AG04449 (cell line): ENCODE data around the gene PLEKHM2.

Experiments
- CTCF ChIA-PET: fragments of 350-600 bp; formaldehyde crosslinking; extraction: SDS; loops from one replicate; lab custom pipeline; 2021; ENCODE audit warnings: antibody characterized with exemption; lab: Yijun Ruan, JAX
- POLR2A ChIA-PET: fragments of 400-600, 350-600 bp; formaldehyde crosslinking; extraction: SDS; loops from one replicate; lab custom pipeline; 2020; ENCODE audit warnings: antibody characterized with exemption, inconsistent platforms; lab: Yijun Ruan, JAX
- DNase-seq: peaks from one replicate; pipeline ENCODE4 v3.0.0-alpha.2; 2010; ENCODE audit warnings: low read depth, low spot score
- H3K4me3 ChIP-seq: 2 replicates; pipeline ENCODE4 v1.5.1; 2011; ENCODE audit warnings: low read depth, mild to moderate bottlenecking, control low read depth, low read length
- TF ChIP-seq, protein P1 (sequence below): IDR thresholded peaks from one replicate; pipeline ENCODE4 v1.5.1; 2011; ENCODE audit warnings: mild to moderate bottlenecking, moderate library complexity, low read length, control low read depth, inconsistent platforms; ENCODE audit not compliant: insufficient read depth; ENCODE audit errors: missing control alignments

Gene PLEKHM2

DNA sequence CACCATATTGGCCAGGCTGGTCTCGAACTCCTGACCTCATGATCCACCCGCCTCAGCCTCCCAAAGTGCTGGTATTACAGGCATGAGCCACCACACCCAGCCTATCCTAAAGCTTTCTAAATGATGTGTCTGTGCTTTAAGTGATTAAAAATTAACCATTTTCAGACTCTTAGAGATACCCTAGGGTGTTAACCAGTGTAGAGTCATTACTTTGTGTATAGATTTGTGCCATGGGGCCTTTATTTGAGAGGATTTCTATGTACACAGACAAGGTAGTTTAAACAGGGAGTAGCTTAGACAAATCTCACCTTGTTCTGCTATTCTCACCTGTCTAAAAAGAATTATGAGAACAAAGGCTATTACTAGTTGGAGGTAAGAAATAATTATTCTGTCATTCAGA lies 12.7 kb upstream of the PLEKHM2 start:
- DNase-seq: no peak
- CTCF ChIA-PET: interaction anchor here (1.2 to 1.9 kb wide), 2 partner anchors 11 to 70 kb away, joined by 3 to 4 read pairs; no protein-coding TSS in a partner anchor
- H3K4me3 ChIP-seq: no peak overlapping the region
- POLR2A ChIA-PET: no interaction called here
- TF ChIP-seq, protein P1, sequence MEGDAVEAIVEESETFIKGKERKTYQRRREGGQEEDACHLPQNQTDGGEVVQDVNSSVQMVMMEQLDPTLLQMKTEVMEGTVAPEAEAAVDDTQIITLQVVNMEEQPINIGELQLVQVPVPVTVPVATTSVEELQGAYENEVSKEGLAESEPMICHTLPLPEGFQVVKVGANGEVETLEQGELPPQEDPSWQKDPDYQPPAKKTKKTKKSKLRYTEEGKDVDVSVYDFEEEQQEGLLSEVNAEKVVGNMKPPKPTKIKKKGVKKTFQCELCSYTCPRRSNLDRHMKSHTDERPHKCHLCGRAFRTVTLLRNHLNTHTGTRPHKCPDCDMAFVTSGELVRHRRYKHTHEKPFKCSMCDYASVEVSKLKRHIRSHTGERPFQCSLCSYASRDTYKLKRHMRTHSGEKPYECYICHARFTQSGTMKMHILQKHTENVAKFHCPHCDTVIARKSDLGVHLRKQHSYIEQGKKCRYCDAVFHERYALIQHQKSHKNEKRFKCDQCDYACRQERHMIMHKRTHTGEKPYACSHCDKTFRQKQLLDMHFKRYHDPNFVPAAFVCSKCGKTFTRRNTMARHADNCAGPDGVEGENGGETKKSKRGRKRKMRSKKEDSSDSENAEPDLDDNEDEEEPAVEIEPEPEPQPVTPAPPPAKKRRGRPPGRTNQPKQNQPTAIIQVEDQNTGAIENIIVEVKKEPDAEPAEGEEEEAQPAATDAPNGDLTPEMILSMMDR: no peak

- POLR2A ChIA-PET: no interaction called here
- no peak overlapping the region for H3K4me3 ChIP-seq
- CTCF ChIA-PET: no interaction called here
- DNase-seq: no peak
- TF ChIP-seq, protein P1: no peak
Measured at GRCh38 chr1:15674386-15675159, 9.5 kb upstream of the PLEKHM2 start.

DNA sequence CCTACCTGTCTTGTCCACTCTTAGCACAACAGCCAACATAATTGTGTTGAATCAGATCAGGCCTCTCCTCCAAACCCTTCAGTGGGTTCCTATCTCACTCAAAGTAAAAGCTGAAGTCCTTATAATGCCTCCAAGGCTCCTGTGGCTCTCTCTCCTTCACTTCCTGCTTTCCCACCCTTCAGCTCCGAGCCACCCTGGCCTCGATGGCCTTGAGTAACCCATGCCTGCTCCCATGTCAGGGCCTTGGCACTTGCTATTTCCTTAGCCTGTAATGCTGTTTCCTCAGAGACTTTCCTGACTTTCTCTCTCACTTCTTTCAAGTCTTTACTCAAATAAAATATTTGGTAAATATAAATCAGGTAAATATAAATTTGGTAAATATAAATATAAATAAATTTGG lies 8.1 kb upstream of the PLEKHM2 start:
- POLR2A ChIA-PET: no interaction called here
- CTCF ChIA-PET: no interaction called here
- DNase-seq: no peak
- TF ChIP-seq, protein P1: no peak
- H3K4me3 ChIP-seq: no peak overlapping the region

DNA sequence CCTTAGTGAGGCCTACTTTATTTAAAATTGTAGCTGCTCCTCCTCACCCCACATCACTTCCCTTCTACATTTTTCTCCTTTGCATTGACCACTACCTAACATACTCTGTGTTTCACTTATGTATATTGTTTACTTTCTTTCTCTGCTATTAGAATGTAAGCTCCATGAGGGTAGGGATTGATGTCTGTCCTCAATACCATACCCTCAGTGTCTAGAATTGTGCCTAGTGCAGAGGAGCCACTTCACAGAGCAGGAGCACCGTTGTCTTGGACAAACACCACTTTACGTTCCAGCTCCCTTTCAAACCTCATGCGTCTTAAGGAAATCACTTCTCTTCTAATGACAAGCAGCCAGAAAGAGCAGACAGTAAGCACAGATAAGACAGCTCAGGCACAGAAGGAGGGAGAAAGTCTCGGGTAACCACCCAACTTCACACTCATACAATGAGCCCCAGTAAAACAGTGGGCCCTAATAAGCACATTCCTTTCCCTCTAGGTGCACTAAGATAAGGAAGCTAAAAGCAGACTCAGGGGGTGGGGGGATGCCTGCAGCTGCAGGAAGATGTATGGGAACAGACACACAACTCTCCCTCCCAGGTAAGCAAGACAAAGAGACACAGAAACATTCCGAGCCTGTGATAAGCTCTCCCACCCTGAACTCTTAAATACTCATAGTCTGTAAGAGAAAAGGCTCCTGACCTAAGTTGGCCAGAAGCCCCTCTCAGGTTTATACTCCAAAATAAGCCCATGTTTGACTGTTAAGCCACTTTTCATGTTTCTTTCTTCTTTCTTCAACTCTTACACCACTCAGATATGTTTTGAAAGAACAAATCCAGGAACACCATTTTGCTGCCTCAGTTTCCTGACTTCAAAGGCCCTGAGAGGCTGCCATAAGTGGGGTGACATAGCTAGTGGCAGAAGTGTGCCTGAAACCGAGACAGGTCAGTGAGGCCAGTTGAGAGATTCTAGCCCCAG lies 7.1 kb upstream of the PLEKHM2 start:
- H3K4me3 ChIP-seq: no peak overlapping the region
- no peak for DNase-seq
- POLR2A ChIA-PET: no interaction called here
- TF ChIP-seq, protein P1: no peak
- CTCF ChIA-PET: interaction anchor here (1.2 kb wide), 1 partner anchor 8 kb away, joined by 3 read pairs; no protein-coding TSS in a partner anchor

DNA sequence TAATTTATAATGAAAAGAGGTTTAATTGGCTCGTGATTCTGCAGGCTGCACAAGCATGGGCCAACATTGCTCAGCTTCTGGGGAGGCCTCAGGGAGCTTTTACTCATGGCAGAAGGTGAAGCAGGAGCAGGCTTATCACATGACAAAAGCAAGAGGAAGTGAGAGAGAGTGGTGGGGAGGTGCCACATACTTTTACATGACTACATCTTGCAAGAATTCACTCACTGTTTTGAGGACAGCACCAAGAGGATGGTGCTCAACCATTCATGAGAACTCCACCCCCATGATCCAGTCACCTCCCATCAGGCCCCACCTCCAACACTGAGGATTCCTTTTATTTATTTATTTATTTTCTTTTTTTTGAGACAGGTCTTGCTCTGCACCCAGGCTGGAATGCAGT lies 5.5 kb upstream of the PLEKHM2 start:
- peak; percentile 54 for DNase-seq
- ChIA-PET POLR2A (no interaction called here), CTCF (interaction anchor here (1.2 kb wide), 1 partner anchor 10 kb away, joined by 3 read pairs; no protein-coding TSS in a partner anchor)

More for the DNA sequence above, 5.5 kb upstream of the PLEKHM2 start:
- TF ChIP-seq, protein P1: no peak
- no peak overlapping the region for H3K4me3 ChIP-seq
